ENCODE data around the gene AHCYL1.
A peak's percentile ranks its signal among the peaks of the same experiment; 100 is the strongest.

The AHCYL1 gene

DNA sequence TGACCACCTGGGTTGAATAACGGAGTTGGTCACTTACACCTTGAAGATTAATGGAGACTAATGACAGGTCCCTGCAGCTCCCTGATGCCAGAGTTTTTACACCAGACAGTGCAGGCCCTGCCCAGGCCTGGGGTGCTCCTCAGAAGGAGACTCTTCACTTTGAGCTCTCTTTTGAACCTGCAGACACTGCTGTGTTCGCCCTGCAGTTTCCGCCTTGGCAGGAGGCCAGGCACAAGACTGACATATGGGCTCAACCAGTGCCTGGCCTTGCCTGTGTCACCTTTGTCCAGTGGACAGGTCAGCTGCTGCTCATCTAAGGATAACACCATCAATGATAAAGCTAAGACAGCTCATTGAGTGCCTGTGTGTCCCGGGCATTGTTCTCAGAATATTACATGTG, 55.1 kb downstream of the AHCYL1 start:
- peaks cover 2% of the 10 kb centered on the region; the same call in 1 of the 2 replicates for H3K4me1 ChIP-seq
- H3K4me3 ChIP-seq (ENCODE audit: low read depth, low read length) = no peak overlapping the region
- DNase-seq = no peak
- H3K9me3 ChIP-seq = no peaks in the 10 kb centered on the region
- H3K36me3 ChIP-seq = peaks cover 68% of the 10 kb centered on the region
- TF ChIP-seq, protein P1, sequence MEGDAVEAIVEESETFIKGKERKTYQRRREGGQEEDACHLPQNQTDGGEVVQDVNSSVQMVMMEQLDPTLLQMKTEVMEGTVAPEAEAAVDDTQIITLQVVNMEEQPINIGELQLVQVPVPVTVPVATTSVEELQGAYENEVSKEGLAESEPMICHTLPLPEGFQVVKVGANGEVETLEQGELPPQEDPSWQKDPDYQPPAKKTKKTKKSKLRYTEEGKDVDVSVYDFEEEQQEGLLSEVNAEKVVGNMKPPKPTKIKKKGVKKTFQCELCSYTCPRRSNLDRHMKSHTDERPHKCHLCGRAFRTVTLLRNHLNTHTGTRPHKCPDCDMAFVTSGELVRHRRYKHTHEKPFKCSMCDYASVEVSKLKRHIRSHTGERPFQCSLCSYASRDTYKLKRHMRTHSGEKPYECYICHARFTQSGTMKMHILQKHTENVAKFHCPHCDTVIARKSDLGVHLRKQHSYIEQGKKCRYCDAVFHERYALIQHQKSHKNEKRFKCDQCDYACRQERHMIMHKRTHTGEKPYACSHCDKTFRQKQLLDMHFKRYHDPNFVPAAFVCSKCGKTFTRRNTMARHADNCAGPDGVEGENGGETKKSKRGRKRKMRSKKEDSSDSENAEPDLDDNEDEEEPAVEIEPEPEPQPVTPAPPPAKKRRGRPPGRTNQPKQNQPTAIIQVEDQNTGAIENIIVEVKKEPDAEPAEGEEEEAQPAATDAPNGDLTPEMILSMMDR (IDR thresholded peaks at IDR 0.05; ENCODE audit: low read depth, low read length) = no peak
- no peaks in the 10 kb centered on the region for H3K27me3 ChIP-seq

DNA sequence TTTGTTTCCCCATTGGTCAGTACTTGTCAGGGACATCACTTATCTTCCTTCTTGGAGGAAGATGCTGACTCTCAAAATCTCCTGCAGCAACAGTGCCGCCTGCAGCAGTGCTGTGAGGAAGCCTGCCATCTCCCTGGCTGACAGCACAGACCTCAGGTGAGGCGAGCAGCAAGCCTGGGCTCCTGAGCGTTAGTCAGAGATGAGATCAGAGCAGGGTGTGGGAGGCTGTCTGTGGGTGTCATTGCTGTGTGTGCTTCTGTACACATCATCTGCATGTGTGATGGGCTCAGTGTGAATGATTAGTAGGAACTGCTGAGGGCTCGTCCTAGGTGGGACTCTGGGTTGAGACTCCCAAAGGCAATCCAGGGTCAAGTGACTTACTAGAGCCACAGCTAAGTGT, 56.0 kb downstream of the AHCYL1 start:
- peaks cover 75% of the 10 kb centered on the region for H3K36me3 ChIP-seq
- TF ChIP-seq, protein P1 (IDR thresholded peaks at IDR 0.05; ENCODE audit: low read depth, low read length) = no peak
- no peaks in the 10 kb centered on the region for H3K9me3 ChIP-seq
- H3K4me1 ChIP-seq = peaks cover 1% of the 10 kb centered on the region; the same call in 1 of the 2 replicates
- no peak for DNase-seq
- no peak overlapping the region for H3K4me3 ChIP-seq (ENCODE audit: low read depth, low read length)
- H3K27me3 ChIP-seq = no peaks in the 10 kb centered on the region

DNA sequence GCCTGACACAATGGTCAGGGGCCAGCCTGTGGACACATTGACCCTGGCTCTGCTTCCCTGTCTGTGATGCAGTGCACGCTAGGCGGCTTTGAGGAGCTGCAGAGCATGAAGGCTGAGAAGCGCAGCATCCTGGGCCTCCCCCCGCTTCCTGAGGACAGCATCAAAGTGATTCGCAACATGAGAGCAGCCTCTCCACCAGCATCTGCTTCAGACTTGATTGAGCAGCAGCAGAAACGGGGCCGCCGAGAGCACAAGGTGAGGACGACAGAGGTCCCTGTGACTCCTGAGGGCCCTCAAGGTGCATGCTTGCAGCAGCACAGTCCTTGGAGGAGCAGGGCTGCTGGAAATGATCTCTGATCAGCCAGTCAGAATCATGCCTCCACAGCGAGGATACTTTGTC, 58.5 kb downstream of the AHCYL1 start:
- no peak overlapping the region for H3K4me3 ChIP-seq (ENCODE audit: low read depth, low read length)
- TF ChIP-seq, protein P1 (IDR thresholded peaks at IDR 0.05; ENCODE audit: low read depth, low read length) = no peak
- DNase-seq = no peak
- H3K36me3 ChIP-seq = peaks cover 91% of the 10 kb centered on the region
- no peaks in the 10 kb centered on the region for H3K9me3 ChIP-seq
- no peaks in the 10 kb centered on the region for H3K27me3 ChIP-seq
- H3K4me1 ChIP-seq = no peaks in the 10 kb centered on the region

DNA sequence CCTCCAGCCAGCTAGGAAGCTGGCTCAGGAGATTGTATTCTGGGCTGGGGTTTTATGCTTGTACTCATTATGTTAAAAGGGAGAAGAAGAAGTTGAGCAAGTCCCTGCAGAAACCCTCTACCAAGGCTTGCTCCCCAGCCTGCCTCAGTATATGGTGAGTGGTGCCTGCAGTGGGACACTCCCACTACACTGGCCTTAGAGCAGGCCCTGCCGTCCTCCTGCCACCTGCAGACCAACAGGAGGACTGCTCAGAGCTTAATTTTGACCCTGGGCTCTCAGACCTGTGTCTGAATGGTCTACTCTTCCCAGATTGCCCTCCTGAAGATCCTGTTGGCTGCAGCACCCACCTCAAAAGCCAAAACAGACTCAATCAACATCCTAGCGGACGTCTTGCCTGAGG, 62.9 kb downstream of the AHCYL1 start:
- Histone ChIP-seq H3K4me3 (ENCODE audit: low read depth, low read length) (no peak overlapping the region), H3K4me1 (peaks cover 16% of the 10 kb centered on the region), H3K36me3 (peaks cover 80% of the 10 kb centered on the region), H3K27me3 (no peaks in the 10 kb centered on the region), H3K9me3 (no peaks in the 10 kb centered on the region)
- DNase-seq = no peak
- TF ChIP-seq, protein P1 (IDR thresholded peaks at IDR 0.05; ENCODE audit: low read depth, low read length) = peak; percentile 30

DNA sequence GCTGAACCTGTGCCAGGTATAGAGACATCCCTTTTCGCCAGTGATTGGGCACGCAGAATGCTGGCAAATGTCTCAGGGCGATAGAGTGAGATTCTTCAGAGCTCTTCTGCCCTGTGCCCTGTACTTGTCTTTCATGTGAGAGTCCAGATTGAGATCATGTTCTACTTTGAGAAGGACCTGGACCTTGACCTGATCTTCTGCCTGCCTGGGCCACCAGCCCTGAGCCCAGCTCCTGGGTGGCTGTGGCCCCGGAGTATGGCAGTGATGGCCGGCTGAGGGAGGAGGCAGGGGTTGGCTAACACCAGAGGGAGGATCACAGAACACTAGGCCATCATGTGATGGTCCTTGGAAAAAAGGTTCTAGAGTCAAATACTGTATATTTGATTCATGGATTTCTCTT, 63.7 kb downstream of the AHCYL1 start:
- Histone ChIP-seq H3K27me3 (no peaks in the 10 kb centered on the region), H3K9me3 (no peaks in the 10 kb centered on the region), H3K4me3 (ENCODE audit: low read depth, low read length) (no peak overlapping the region), H3K36me3 (peaks cover 80% of the 10 kb centered on the region), H3K4me1 (peaks cover 16% of the 10 kb centered on the region)
- TF ChIP-seq, protein P1 (IDR thresholded peaks at IDR 0.05; ENCODE audit: low read depth, low read length) = no peak
- DNase-seq = no peak

DNA sequence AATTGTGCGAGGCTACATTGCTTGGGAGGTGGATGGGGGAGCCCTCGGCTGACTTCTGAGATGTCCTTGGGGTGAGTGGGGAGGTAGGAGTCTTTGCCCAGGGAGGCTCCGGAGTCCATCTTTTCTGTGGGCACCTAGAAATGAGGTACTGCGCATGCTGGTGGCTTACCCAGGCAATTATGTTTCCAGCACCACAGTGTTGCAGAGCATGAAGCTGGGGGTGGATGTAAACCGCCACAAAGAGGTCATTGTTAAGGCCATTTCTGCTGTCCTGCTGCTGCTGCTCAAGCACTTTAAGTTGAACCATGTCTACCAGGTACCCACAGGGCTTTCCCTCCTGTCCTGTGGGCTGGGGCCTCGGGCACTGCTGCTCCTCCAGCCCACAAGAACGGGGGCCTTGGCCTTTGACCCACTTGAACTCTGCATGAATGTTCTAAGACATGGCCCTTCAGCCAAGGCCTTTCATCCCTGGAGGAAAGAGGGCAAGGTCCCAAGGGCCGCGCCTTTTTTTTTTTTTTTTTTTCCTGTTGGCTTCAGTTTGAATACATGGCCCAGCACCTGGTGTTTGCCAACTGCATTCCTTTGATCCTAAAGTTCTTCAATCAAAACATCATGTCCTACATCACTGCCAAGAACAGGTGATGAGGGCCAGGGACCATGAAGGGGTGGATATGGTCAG, 64.5 kb downstream of the AHCYL1 start:
- H3K36me3 ChIP-seq = peaks cover 78% of the 10 kb centered on the region
- no peak overlapping the region for H3K4me3 ChIP-seq (ENCODE audit: low read depth, low read length)
- H3K9me3 ChIP-seq = no peaks in the 10 kb centered on the region
- H3K4me1 ChIP-seq = peaks cover 21% of the 10 kb centered on the region
- DNase-seq = no peak
- H3K27me3 ChIP-seq = no peaks in the 10 kb centered on the region
- TF ChIP-seq, protein P1 (IDR thresholded peaks at IDR 0.05; ENCODE audit: low read depth, low read length) = no peak

Data from BE2C (cell line).